NCI-H524 treated with DMSO at 0.1 percent for 48 hours (cell line): ENCODE results near the gene PHAF1.

ENCODE experiments used
- DNase-seq: peaks from one replicate; lab custom pipeline; 2025; lab: John Stamatoyannopoulos, UW

PHAF1 gene

DNA sequence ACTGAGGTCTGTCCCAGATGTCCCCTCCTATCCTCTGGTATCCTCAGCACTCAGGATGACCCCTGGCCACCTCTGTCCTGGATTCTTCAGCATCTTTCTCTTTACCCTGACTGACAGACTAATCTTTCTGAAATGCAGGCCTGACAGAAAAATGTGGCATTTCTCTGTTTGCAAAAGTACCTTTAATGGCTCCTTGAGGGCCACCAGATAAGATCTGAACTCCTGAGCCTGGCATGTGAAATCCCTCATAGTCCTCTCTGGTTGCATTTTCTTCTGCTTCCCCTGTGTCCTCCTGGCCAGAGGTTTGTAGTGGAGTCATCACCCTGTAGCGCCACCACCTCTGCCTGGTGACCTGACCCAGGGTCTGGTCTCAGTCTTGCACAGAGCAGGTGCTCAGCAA, 87.1 kb downstream of the PHAF1 start:
- no peak for DNase-seq

DNA sequence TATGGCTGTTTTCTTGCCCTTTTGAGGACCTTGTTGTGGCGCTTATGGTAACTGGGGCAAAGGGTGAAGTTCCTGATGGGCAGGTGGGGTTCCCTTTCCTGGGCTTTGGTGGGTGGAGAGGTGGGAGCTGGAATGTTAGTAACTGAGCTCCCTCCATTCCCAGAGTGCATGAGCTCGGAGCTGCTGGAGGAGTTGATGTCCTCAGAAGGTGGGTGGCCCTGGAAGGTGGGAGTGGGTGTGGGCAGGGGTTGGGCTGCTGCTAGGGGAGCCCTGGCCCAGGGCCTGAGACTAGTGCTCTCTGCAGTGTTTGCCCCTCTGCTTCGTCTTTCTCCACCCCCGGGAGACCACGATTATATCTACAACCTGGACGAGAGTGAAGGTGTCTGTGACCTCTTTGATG, 88.0 kb downstream of the PHAF1 start:
- no peak for DNase-seq
